ENCODE measurements around the gene GSAP. TPM values are rescaled to one million over a fixed set of nuclear protein-coding genes. Genes with fewer than 3 reads are reported as not detected.

Gene GSAP
- total RNA-seq, 1 donor from 2014 or later = 1.9 TPM

Other genes with a start within 250 kb of the GSAP start
- not detected for gene FGL2, start 216.5 kb downstream of the GSAP start, total RNA-seq (ENCODE audit: unreplicated experiment)
- 186 TPM for gene PTPN12, start 120.9 kb upstream of the GSAP start, total RNA-seq (ENCODE audit: unreplicated experiment)

Data from endothelial cell (in vitro differentiated cells).